Activated CD4-positive, alpha-beta memory T cell treated with anti-CD3 and anti-CD28 coated beads, Interleukin-2, amount 10 ng/mL, durations not matched to agents 7 days and 5 days (primary cell): ENCODE results near the gene CPXM1. TPM values are rescaled to one million over a fixed set of nuclear protein-coding genes. Genes with fewer than 3 reads are reported as not detected.

Source experiments
- CTCF ChIA-PET: fragments of 350-600 bp; sonication (Branson Sonifier 250); formaldehyde crosslinking; loops from one replicate; lab custom pipeline; 2021; ENCODE audit warnings: antibody characterized with exemption, inconsistent platforms; lab: Charles Lee
- POLR2A ChIA-PET: fragments of 350-600 bp; sonication (Branson Sonifier 250); formaldehyde crosslinking; loops from one replicate; lab custom pipeline; 2021; ENCODE audit warnings: antibody characterized with exemption; lab: Charles Lee
- DNase-seq: peaks from one replicate; pipeline ENCODE4 v3.0.0-alpha.2; 2020
- H3K27ac Mint-ChIP-seq: one replicate; pipeline ENCODE4 v1.8.0; 2021; ENCODE audit warnings: mild to moderate bottlenecking, mixed read lengths
- H3K27me3 Mint-ChIP-seq: one replicate; pipeline ENCODE4 v1.8.0; 2021; ENCODE audit warnings: mixed read lengths
- H3K36me3 Mint-ChIP-seq: one replicate; pipeline ENCODE4 v1.8.0; 2021; ENCODE audit warnings: low read depth, mixed read lengths
- H3K4me1 Mint-ChIP-seq: one replicate; pipeline ENCODE4 v1.8.0; 2021; ENCODE audit warnings: mixed read lengths
- H3K4me3 Mint-ChIP-seq: one replicate; pipeline ENCODE4 v1.8.0; 2021; ENCODE audit warnings: mild to moderate bottlenecking, mixed read lengths
- H3K9me3 Mint-ChIP-seq: one replicate; pipeline ENCODE4 v1.8.0; 2021; ENCODE audit warnings: mixed read lengths
- total RNA-seq, 2 experiments: library from RNA; stranded (reverse); gene quantifications; one replicate each; pipeline ENCODE4 v1.2.3, GENCODE V29; 2021

Gene CPXM1
- total RNA-seq, 2 experiments from 2014 or later, result 0.20 to 0.33 TPM

DNA sequence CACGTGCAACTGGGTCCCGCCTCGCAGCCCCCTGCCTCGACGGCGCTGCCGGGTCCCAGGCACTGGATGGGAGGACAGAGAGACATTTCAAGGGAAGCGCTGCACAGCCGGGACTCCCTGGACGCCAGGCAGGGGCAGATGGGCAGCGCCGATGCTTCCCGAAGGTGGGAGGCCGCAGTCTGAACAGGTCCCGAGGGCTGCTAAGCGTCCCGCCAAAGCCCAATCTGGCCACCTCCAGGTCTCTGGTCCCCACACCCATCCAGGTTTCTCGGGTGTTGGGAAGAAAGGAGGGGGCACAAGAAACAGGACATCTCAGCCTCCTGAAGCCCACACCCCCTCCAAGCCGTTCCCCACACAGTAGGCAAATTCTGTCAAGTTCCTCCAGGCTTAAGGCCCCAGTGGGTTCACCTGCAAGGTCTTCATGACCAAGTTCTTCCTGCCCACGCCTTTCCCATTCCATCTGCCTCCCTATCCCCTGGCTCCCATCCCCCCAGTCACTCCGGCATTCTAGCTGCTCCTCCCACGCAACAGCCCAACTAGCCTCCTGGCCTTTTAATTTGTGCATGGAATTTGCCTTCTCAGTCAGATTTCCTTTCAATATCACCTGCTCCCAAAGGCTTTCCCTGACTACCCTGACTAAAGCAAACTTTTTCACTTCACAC is 5.4 kb upstream of the CPXM1 start:
- Mint-ChIP-seq H3K27me3 (peaks cover 60% of the 10 kb centered on the region), H3K4me3 (no peak overlapping the region), H3K4me1 (peaks cover 7% of the 10 kb centered on the region), H3K27ac (no peak overlapping the region), H3K9me3 (no peaks in the 10 kb centered on the region), H3K36me3 (no peaks in the 10 kb centered on the region)
- CTCF ChIA-PET, result no interaction called here
- POLR2A ChIA-PET, result no interaction called here
- peak; percentile 14 for DNase-seq

DNA sequence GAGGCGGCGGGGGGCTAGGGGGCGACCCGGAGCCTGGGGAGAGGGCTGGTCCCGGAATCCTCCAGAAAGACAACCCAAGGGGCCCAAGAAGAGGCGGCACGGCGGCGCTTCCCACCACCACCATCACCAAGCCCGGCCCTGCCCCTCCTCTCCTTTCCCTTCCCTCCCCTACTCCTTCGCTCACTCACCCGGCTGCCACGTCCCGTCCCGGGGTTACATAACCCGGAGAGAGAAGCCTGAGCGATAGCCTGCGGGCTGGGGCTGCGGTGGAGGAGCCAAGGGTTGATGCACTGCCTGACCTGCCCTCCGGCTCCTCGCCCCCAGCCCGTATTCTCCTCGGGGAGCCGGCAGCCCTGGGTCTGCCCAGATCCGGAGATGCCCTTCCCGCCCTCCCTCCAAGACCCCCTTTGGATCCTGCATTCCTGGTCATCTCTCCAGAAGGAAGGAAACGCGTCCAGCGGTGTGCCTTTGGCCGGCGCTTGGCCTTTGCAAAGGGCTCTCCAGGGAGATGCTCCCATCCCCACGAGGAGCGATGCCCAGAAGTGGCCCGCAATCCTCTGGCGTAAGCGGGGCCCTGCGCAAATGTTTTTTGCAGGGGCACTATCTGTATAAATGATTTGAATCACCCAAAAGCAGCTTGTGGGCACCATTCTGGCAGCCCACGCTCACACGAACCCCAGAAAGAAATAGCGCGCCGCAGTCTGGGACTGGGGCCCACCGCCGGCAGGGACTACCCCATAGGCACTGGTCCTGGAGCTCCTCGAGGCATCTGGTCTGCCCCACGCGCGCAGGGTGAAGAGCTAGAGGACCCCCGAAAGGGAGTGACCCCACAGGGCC is 4.6 kb upstream of the CPXM1 start:
- Mint-ChIP-seq H3K4me1 (peaks cover 10% of the 10 kb centered on the region), H3K4me3 (no peak overlapping the region), H3K27ac (no peak overlapping the region), H3K36me3 (peaks cover under 1% of the 10 kb centered on the region), H3K27me3 (peaks cover 64% of the 10 kb centered on the region), H3K9me3 (no peaks in the 10 kb centered on the region)
- DNase-seq, result peak; percentile 12
- ChIA-PET POLR2A (no interaction called here), CTCF (no interaction called here)

GRCh38 chr20:2804041-2804828 is 3.8 kb upstream of the CPXM1 start:
- DNase-seq, result peak; percentile 4
- H3K27me3 Mint-ChIP-seq, result peaks cover 72% of the 10 kb centered on the region
- H3K9me3 Mint-ChIP-seq, result no peaks in the 10 kb centered on the region
- ChIA-PET POLR2A (no interaction called here), CTCF (no interaction called here)
- H3K4me1 Mint-ChIP-seq, result peaks cover 17% of the 10 kb centered on the region
- H3K36me3 Mint-ChIP-seq, result peaks cover 4% of the 10 kb centered on the region
- no peak overlapping the region for H3K4me3 Mint-ChIP-seq
- H3K27ac Mint-ChIP-seq, result no peak overlapping the region

- Mint-ChIP-seq H3K27ac (no peak overlapping the region), H3K9me3 (no peaks in the 10 kb centered on the region), H3K27me3 (peaks cover 69% of the 10 kb centered on the region), H3K4me1 (peaks cover 22% of the 10 kb centered on the region), H3K36me3 (peaks cover 4% of the 10 kb centered on the region), H3K4me3 (peak overlapping the region; percentile 59)
- DNase-seq, result no peak
- POLR2A ChIA-PET, result interaction anchor here (0.7 kb wide), 1 partner anchor 21 kb away, joined by 3 read pairs; no protein-coding TSS in a partner anchor
- CTCF ChIA-PET, result no interaction called here
Measured at GRCh38 chr20:2801286-2801728, 880 bp upstream of the CPXM1 start.

DNA sequence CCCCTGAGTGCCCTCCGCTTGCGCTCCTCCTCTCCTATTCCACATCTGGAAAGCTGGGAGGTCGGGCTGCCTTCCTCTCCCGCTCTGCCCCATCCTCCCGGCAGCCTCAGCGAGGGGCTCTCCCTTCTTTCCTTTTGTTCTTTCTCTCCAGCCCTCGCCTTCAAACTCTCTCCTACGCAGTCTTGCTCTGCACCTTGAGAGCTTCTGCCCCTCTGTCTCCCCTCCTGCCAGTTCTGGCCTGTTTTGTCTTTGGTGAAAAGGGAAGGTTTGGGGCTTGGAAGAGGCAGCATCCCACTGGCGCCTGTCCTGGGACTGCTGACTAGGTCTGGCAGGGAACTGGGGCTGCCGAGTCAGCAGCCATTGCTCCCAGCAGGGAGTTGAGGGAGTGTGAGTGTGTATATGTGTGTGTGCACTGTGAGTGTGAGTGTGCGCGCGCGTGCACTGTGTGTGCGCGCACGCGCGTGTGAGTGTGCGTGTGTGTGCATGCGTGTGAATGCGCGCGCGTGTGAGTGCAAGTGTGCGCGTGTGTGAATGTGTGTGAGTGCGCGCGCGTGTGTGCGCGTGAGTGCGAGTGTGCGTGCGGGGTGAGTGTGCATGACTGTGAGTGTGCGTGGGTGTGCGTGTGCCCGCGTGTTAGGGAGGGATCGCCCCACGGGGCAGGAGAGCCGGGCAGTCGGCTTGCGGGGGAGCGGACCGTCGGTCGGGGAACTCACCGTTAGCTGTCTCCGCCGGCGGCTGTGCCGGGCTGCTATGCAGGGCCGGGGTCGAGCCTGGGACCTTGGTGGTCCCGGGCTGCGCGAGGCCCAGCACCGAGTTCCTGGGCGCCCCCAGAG is 523 bp downstream of the CPXM1 start:
- peaks cover 58% of the 10 kb centered on the region for H3K27me3 Mint-ChIP-seq
- no peaks in the 10 kb centered on the region for H3K9me3 Mint-ChIP-seq
- POLR2A ChIA-PET, result no interaction called here
- peaks cover 22% of the 10 kb centered on the region for H3K4me1 Mint-ChIP-seq
- H3K4me3 Mint-ChIP-seq, result peak overlapping the region; percentile 65
- CTCF ChIA-PET, result no interaction called here
- no peak for DNase-seq
- peaks cover 4% of the 10 kb centered on the region for H3K36me3 Mint-ChIP-seq
- H3K27ac Mint-ChIP-seq, result peak overlapping the region; percentile 29

DNA sequence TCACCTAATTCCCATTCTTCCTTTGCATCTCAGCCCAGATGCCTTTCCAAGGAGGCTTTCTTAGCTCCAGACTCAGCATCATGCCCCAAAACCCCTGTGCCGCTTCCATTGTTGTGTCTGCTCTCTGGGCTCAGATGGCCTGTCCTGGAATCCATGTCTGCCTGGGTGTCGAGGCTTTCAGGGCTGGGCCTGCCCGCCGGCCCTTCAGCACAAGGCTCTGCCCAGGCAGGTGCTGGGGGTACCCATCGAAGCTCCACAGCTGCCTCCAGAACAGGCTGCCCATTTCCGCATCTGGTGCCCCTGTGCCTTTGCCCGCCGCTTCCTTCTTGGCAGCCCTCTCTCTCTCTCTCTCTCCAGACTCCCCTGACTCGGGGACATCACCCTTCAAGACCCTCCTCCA is 1.2 kb downstream of the CPXM1 start:
- Mint-ChIP-seq H3K9me3 (no peaks in the 10 kb centered on the region), H3K27me3 (peaks cover 55% of the 10 kb centered on the region), H3K4me3 (no peak overlapping the region), H3K36me3 (peaks cover 4% of the 10 kb centered on the region), H3K27ac (no peak overlapping the region), H3K4me1 (peaks cover 22% of the 10 kb centered on the region)
- no peak for DNase-seq
- ChIA-PET POLR2A (no interaction called here), CTCF (no interaction called here)

DNA sequence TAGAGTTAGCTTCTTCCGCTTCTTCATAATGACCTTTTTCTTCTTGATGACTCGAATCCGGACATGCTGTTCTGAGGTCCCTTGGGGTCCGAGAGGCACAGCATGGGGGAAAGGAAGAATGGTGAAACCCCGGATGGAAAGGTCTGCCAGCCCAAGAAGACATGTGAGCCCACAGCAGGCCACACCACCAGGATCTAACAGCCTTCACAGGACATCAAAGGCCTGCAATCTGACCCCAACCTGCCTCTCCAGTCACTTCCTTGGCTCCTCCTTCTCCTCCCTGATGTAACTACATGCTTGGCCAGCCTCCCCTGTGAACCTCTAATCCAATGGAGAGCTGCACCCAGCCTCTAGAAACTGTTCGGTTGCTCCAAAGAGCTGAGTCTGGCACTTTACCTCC is 1.6 kb downstream of the CPXM1 start:
- Mint-ChIP-seq H3K4me3 (no peak overlapping the region), H3K27me3 (peaks cover 50% of the 10 kb centered on the region), H3K4me1 (peaks cover 22% of the 10 kb centered on the region), H3K36me3 (peaks cover 4% of the 10 kb centered on the region), H3K9me3 (no peaks in the 10 kb centered on the region), H3K27ac (no peak overlapping the region)
- DNase-seq, result no peak
- ChIA-PET CTCF (no interaction called here), POLR2A (no interaction called here)

DNA sequence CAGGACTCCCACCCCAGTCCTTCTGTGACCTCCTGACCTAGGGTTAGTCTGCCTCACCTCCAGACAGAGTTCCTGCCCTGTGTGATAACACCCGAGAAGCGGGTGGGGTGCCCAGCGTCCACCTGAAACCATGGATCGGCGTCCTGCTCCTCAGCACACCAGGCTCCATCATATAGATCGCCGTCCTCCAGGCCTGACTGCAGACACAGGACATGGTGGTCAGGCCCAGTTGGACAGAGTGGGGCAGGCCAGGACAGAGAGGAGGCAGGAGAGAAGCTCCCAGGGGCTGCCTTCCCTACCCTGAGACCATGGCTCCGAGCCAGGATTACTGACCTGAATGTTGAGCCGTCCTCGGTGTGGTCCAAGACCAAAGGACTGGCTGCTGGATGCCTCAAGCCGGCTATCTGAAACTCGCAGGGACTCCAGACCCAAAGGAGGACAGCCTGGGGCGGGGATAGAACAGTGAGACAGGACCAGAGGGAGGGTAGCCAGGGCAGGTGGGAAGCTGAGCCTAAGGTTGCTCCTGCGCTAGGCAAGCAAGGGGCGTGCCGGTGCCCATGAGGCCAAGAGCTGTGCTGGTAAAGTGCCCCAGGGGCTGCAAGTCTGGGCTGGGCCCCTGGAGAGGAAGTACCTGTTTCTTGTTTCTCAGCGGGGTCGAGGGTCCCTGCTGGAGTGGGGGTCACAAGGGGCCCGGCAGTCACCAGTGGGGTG is 2.2 kb downstream of the CPXM1 start:
- Mint-ChIP-seq H3K27ac (no peak overlapping the region), H3K4me1 (peaks cover 22% of the 10 kb centered on the region), H3K4me3 (no peak overlapping the region), H3K9me3 (no peaks in the 10 kb centered on the region), H3K27me3 (peaks cover 49% of the 10 kb centered on the region), H3K36me3 (peaks cover 4% of the 10 kb centered on the region)
- POLR2A ChIA-PET, result no interaction called here
- CTCF ChIA-PET, result no interaction called here
- DNase-seq, result no peak

- Mint-ChIP-seq H3K36me3 (peaks cover 4% of the 10 kb centered on the region), H3K9me3 (no peaks in the 10 kb centered on the region), H3K27ac (no peak overlapping the region), H3K27me3 (peaks cover 47% of the 10 kb centered on the region), H3K4me1 (peaks cover 22% of the 10 kb centered on the region), H3K4me3 (no peak overlapping the region)
- ChIA-PET CTCF (no interaction called here), POLR2A (no interaction called here)
- DNase-seq, result no peak
Measured at GRCh38 chr20:2797136-2797983, 3.1 kb downstream of the CPXM1 start.

DNA sequence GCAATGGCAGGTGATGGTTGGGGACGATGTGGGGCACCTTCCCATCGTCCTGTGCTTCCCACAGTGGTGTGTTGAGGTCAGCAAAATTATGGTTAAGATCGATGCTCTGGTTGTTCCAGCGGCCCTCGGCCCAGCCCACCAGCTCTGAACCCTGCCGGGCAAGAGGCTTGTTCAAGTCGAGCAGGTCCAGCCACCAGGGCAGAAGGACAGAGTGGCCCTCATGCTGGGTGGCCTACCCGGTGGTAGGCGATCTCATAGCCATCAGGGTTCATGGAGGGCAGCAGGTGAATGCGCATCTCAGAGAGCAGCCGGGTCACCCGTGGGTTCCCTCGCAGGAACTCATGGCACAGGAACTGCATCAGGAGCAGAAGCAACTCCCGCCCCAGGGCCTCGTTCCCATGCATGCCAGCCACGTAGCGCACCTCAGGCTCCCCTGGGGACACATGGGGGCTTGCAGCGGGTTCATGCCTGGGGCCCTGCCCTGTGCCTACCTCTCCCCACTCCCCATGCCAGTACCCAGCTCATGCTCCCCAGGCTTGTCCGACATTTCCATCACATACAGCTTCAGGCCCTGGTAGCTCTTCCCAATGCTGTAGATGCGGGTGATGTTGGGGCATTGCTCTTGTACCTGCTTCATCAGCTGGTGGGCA is 4.3 kb downstream of the CPXM1 start:
- H3K27me3 Mint-ChIP-seq, result peaks cover 51% of the 10 kb centered on the region
- no peak overlapping the region for H3K27ac Mint-ChIP-seq
- CTCF ChIA-PET, result no interaction called here
- no peaks in the 10 kb centered on the region for H3K9me3 Mint-ChIP-seq
- no peak overlapping the region for H3K4me3 Mint-ChIP-seq
- DNase-seq, result no peak
- peaks cover 18% of the 10 kb centered on the region for H3K4me1 Mint-ChIP-seq
- POLR2A ChIA-PET, result no interaction called here
- peaks cover 4% of the 10 kb centered on the region for H3K36me3 Mint-ChIP-seq

DNA sequence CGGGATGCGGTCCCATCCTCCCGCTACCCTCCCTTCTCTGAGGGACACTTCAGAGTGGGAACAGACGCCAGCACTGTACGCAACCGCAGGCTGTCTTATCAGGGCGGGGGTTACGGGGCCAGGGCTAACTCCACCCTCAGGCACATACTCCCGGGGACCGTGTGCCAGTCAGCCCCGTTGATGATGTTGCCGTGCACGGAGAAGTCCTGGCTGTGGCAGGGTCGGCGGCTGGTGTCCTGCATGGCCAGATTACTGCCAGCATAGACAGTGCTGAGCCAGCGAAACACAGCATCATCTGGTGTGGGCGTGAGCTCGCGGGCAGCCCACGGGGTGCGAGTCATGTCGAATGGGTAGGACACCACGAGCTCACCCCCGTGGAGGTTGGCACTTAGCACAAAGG is 5.0 kb downstream of the CPXM1 start:
- H3K4me3 Mint-ChIP-seq, result no peak overlapping the region
- no peak for DNase-seq
- POLR2A ChIA-PET, result no interaction called here
- CTCF ChIA-PET, result no interaction called here
- H3K27ac Mint-ChIP-seq, result no peak overlapping the region
- peaks cover 4% of the 10 kb centered on the region for H3K36me3 Mint-ChIP-seq
- H3K4me1 Mint-ChIP-seq, result peaks cover 13% of the 10 kb centered on the region
- H3K27me3 Mint-ChIP-seq, result peaks cover 49% of the 10 kb centered on the region
- H3K9me3 Mint-ChIP-seq, result no peaks in the 10 kb centered on the region
